Measurements from ENCODE around the gene DNMT1.

The DNMT1 gene

GRCh38 chr19:10100163-10100785, 94.5 kb downstream of the DNMT1 start:
- H3K4me3 ChIP-seq (ENCODE audit: low read depth, low read length) = no peak overlapping the region

DNA sequence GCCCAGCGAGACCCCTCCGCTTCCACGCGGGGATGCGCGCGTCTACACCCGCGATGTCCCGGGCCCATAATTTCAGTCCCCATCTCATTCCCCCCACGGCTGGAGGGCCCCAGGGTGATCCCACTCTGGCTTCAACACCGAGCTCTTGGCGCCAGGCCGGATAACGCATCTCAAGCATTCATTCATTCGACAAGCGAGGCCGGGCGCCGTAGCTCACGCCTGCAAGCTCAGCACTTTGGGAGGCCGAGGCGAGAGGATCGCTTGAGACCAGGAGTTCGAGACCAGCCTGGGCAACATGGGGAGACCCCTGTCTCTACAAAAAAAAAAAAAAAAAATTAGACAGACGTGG, 98.2 kb downstream of the DNMT1 start:
- H3K4me3 ChIP-seq (ENCODE audit: low read depth, low read length) = peak overlapping the region; percentile 27

DNA sequence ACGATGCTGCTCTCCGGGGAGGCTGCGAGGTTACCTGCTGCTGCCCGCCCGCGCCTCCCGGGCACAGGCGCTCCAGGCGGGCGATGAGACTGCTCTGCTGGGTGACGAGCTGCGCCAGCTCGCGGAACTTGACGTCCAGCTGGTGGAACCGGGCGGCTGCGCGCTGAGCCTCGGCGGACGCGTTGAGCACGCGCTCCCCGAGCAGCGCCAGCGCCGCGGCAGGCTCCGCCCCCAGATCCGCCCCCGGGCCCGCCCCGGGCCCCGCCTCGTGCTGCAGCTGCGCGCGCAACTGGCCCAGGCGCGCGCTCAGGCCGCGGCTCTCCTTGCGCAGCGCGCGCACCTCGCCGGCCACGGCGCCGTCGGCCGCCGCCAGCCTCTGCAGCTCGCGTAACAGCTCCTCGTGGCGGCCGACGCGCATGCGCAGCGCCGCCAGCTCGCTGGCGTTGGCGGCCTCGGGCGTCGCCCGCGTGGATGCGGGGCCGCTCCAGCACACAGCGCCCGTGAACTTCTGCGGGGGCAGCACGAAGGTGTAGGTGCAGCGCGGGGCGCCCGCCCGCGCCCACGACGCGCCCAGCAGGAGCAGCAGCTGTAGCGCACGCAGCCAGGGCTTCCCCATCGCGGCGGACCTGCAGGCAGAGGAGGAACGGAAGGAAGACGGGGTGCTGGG, 98.7 kb downstream of the DNMT1 start:
- H3K4me3 ChIP-seq (ENCODE audit: low read depth, low read length) = peak overlapping the region; percentile 27

GRCh38 chr19:10095622-10095947, 99.2 kb downstream of the DNMT1 start:
- H3K4me3 ChIP-seq (ENCODE audit: low read depth, low read length) = no peak overlapping the region

GRCh38 chr19:10093295-10094186, 101.2 kb downstream of the DNMT1 start:
- H3K4me3 ChIP-seq (ENCODE audit: low read depth, low read length) = no peak overlapping the region

DNA sequence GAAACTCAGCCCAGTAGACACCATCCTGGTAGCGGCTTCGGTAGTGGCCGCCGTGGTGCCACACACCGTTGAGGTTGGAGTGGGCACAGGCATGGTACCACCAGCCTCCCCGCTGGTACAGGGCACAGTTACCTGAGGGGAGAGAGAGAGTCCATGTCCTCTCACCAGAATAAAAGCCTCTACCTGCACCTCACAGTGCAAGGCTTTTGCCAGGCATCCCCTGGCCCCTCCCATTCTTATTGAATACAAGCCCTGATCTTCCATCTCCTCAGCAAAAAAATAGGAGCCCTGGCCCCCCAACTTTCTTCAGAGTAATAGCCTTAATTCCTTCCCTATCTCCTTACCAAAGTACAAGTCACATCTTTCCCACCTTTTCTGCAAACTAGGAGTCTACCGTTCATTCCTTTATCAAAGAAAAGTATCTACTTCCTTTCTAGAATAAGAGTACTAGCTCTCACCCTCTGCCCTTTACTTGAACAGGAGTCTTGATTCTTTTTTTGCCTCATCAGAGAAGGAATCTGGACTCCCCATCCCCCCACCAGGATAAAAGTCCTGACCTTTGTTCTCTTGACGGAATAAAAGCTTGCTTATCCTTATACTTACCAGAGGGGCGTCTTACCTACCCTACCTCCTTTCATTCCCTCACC, 102.0 kb downstream of the DNMT1 start:
- H3K4me3 ChIP-seq (ENCODE audit: low read depth, low read length) = no peak overlapping the region

- no peak overlapping the region for H3K4me3 ChIP-seq (ENCODE audit: low read depth, low read length)
These were observed 102.7 kb downstream of the DNMT1 start for GRCh38 chr19:10091895-10092641.

DNA sequence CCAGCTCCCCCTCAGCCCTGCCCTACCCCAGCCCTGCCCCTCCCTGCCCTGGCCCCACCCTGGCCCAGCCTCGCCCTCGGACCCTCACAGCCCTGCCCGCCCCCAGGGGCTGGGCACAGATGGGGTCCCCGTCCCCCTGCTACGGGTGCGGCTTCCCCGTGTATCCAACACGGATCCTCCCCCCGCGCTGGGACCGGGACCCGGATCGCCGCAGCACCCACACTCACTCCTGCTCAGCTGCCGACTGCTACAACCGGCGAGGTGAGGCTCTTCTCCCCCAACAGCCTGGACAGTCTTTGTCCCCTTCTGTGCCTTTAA, 103.4 kb downstream of the DNMT1 start:
- no peak overlapping the region for H3K4me3 ChIP-seq (ENCODE audit: low read depth, low read length)

GRCh38 chr19:10089801-10090375, 104.9 kb downstream of the DNMT1 start:
- H3K4me3 ChIP-seq (ENCODE audit: low read depth, low read length) = no peak overlapping the region

- H3K4me3 ChIP-seq (ENCODE audit: low read depth, low read length) = no peak overlapping the region
These were observed 105.7 kb downstream of the DNMT1 start for GRCh38 chr19:10088949-10089554.

GRCh38 chr19:10087296-10088061, 107.3 kb downstream of the DNMT1 start:
- peak overlapping the region; percentile 78 for H3K4me3 ChIP-seq (ENCODE audit: low read depth, low read length)

- peak overlapping the region; percentile 78 for H3K4me3 ChIP-seq (ENCODE audit: low read depth, low read length)
These were observed 108.1 kb downstream of the DNMT1 start for GRCh38 chr19:10086591-10087192.

DNA sequence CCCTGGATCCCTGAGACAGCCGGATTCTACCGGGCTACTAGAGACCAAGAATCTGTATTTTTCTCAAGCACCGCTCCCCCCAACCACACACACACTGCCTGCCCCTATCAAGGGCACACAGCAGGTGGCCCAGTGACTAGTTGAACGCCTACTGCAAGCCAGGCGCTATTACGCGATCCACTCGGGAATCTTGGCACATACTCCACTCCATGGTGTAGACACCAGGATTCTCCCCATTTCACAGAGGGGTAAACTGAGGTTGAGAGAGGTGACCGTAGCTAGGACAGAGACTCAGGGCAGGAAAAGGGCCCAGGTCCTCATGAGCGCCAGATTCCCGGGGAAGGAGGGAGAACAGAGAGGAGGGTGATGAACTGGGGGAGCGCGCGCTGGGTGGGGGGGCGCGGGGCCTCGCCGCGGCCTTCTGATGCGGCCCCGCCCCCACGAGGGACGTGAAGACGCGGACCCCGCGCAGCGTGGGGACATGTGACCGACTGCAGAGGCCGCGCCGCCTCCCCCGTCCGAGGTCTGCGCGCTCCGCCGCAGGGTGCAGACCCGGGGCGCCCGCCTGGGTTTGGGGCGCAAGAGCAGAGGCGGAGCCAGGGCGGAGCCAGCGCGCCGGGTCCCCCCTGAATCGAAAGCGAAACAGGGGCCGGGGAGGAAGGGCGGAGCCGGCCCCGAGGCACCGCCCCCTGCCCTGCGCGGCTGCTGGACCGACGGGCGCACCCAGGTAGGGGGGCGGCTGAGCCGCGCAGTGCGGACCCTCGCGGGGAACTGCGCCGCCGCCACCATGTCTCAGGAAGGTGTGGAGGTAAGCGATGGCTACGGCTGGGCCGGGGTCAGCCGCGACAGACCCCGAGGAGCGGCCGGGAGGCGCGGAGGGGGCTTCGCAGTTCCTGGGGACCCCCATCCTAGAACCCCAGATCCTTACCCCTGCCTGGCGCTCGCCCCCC, 108.8 kb downstream of the DNMT1 start, which contains the start of gene SHFL:
TSS of gene SHFL (plus strand) at position 677 of the 950 bp plus-strand sequence. CDS start at position 788, 111 bp downstream.
- peak within 1 kb of the TSS; percentile 78 for H3K4me3 ChIP-seq (ENCODE audit: low read depth, low read length)

- no peak overlapping the region for H3K4me3 ChIP-seq (ENCODE audit: low read depth, low read length)
These were observed 110.0 kb downstream of the DNMT1 start for GRCh38 chr19:10084803-10085202.

GRCh38 chr19:10083911-10084310, 110.8 kb downstream of the DNMT1 start:
- no peak overlapping the region for H3K4me3 ChIP-seq (ENCODE audit: low read depth, low read length)
